SHP77 (cell line): ENCODE results near the gene OBI1.

ENCODE experiments used
- DNase-seq, 2 experiments: peaks; one replicate each; lab custom pipeline; 2025; lab: John Stamatoyannopoulos, UW

OBI1 gene

DNA sequence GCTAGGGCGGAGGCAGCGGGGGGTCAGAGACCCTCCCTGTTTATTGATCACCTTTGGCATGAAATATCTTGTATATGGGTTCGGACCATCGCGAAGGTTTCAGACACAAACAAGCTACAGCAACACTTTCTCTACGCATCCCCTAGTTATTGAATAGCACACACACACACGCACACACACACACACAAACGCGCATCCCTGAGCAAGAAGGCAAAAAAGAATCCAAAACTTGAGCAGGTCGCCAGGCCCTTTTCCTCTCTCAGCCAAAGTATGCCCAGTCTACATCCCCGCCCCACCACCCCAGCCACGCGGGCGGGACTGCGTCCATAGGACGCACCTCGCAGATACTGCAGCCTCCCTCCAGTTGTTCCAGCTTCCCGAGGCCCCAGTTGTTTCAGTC lies 71.6 kb downstream of the OBI1 start:
- DNase-seq = no peak

- DNase-seq = no peak
Measured at GRCh38 chr13:78586706-78587105, 72.2 kb downstream of the OBI1 start.

DNA sequence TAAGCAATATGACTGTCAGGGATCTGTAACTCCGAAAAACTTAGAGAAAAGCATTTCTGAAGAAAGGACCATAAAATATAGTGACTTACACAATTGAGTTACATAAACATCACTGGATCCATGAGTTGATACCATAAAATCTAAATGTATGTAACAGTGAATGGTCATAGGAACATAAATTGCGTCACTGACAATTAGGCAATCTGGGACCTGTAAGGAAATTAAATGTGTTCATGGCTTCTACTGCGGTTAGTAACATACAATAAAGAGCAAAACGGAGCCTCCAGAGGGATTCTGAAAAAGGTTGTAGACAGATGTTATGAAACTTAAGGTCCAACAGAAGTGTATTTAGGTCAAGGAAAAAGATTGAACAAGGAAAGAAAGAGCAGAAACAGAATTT lies 82.7 kb downstream of the OBI1 start:
- no peak for DNase-seq

GRCh38 chr13:78572459-78572858 lies 86.5 kb downstream of the OBI1 start:
- DNase-seq = no peak

- no peak for DNase-seq
Measured at GRCh38 chr13:78569029-78569428, 89.9 kb downstream of the OBI1 start.

- no peak for DNase-seq
Measured at GRCh38 chr13:78566631-78567030, 92.3 kb downstream of the OBI1 start.
